ENCODE results near the gene OR2F2.

DNA sequence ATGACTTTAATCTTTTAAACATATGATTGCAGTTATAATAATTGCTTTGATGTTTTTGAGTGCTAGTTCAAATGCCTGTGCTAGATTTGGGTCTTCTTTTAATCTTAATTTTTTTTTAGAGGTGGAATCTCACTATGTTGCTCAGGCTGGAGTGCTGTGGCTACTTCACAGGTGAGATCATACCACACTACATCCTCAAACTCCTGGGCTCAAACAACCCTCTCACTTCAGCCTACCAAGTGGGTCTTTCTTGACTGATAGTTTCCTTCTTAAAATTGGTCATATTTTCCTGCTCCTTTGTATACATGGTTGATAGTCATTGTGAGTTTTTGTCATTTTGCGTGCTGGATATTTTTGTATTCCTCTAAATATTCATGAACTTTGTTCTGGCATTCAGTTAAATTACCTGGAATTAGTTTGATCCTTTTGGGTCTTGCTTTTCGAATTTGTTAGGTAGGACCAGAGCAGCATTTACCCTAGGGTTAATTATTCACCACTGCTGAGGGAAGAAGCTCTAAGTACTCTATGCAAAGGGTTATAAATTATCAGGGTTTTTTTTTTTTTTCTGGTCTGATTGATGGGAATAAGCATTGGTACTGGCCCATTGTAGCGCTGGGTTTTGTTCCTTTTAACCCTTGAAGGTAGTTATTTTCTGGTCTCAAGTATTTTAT lies 21.0 kb upstream of the OR2F2 start:
- TF ChIP-seq CTCF (conservative IDR thresholded peaks at IDR 0.05; ENCODE audit: low read length) = no peak
- TF ChIP-seq EZH2phosphoT487 (IDR thresholded peaks at IDR 0.05; ENCODE audit: borderline replicate concordance) = no peak
